Measurements from ENCODE around the gene PPP2R5C.

Gene PPP2R5C

GRCh38 chr14:101825797-101826196, 64.3 kb downstream of the PPP2R5C start:
- H3K4me3 ChIP-seq (ENCODE audit: low read length): no peak overlapping the region
- no peak for DNase-seq (ENCODE audit: low read depth)
- no peak for TF ChIP-seq CTCF (IDR thresholded peaks at IDR 0.05; ENCODE audit: insufficient read depth, low read depth, low read length, missing control alignments)

GRCh38 chr14:101826351-101826750, 64.8 kb downstream of the PPP2R5C start:
- no peak for DNase-seq (ENCODE audit: low read depth)
- H3K4me3 ChIP-seq (ENCODE audit: low read length): no peak overlapping the region
- TF ChIP-seq CTCF (IDR thresholded peaks at IDR 0.05; ENCODE audit: insufficient read depth, low read depth, low read length, missing control alignments): no peak

- no peak overlapping the region for H3K4me3 ChIP-seq (ENCODE audit: low read length)
- DNase-seq (ENCODE audit: low read depth): no peak
- no peak for TF ChIP-seq CTCF (IDR thresholded peaks at IDR 0.05; ENCODE audit: insufficient read depth, low read depth, low read length, missing control alignments)
Measured at GRCh38 chr14:101827286-101827685, 65.8 kb downstream of the PPP2R5C start.

GRCh38 chr14:101828046-101828445, 66.5 kb downstream of the PPP2R5C start:
- no peak overlapping the region for H3K4me3 ChIP-seq (ENCODE audit: low read length)
- DNase-seq (ENCODE audit: low read depth): no peak
- TF ChIP-seq CTCF (IDR thresholded peaks at IDR 0.05; ENCODE audit: insufficient read depth, low read depth, low read length, missing control alignments): no peak

GRCh38 chr14:101830271-101830670, 68.8 kb downstream of the PPP2R5C start:
- TF ChIP-seq CTCF (IDR thresholded peaks at IDR 0.05; ENCODE audit: insufficient read depth, low read depth, low read length, missing control alignments): no peak
- H3K4me3 ChIP-seq (ENCODE audit: low read length): no peak overlapping the region
- DNase-seq (ENCODE audit: low read depth): no peak

GRCh38 chr14:101833045-101833444, 71.5 kb downstream of the PPP2R5C start:
- DNase-seq (ENCODE audit: low read depth): no peak
- no peak overlapping the region for H3K4me3 ChIP-seq (ENCODE audit: low read length)
- TF ChIP-seq CTCF (IDR thresholded peaks at IDR 0.05; ENCODE audit: insufficient read depth, low read depth, low read length, missing control alignments): no peak

GRCh38 chr14:101834397-101834796, 72.9 kb downstream of the PPP2R5C start:
- TF ChIP-seq CTCF (IDR thresholded peaks at IDR 0.05; ENCODE audit: insufficient read depth, low read depth, low read length, missing control alignments): no peak
- no peak for DNase-seq (ENCODE audit: low read depth)
- H3K4me3 ChIP-seq (ENCODE audit: low read length): no peak overlapping the region
